ENCODE measurements around the gene NDUFV1.
"Not testable (repeated sequence)": the region's sequence is repeated elsewhere in the genome, so short reads cannot be mapped to it uniquely, and the experiment has no call there.

Gene NDUFV1

DNA sequence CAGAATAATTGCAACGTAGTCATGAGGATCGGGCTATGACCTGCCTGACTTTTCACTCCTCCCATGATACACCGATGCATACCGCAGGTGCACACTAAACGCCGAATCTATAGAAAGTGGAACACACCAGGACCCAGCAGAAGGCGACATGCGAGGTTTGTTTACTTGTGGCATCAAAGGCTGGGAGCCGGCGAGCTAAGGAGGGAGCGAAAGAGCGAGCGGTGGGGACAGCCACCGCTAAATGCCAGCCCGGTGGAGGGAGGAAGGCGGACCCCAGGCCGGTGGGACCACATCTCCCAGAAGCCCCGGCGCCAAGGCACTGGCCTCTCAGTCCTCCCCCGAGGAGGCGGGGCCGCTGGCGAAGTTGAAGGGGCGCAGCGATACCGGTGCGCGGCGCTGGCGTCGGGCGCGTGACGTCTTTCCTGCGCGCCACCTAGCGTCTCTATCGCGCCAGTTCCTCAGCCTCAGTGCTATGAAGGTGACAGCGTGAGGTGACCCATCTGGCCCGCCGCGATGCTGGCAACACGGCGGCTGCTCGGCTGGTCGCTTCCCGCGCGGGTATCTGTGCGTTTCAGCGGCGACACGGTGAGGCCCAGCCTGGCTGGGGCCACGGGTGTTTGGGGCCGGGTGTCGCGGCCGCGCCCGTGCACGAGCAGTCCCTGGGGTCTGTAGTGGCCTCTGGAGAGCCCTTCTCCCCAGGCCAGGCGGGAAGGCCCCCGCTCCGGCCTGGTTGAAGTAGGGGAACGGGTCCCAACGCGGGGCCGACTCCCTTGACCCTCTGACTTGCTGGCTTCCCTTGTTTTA lies at the start of gene NDUFV1:
NDUFV1 (plus strand) TSS at position 445 of the 804 bp plus-strand sequence; CDS start at position 514, 69 bp downstream.
- DNase-seq: peak; percentile 90

DNA sequence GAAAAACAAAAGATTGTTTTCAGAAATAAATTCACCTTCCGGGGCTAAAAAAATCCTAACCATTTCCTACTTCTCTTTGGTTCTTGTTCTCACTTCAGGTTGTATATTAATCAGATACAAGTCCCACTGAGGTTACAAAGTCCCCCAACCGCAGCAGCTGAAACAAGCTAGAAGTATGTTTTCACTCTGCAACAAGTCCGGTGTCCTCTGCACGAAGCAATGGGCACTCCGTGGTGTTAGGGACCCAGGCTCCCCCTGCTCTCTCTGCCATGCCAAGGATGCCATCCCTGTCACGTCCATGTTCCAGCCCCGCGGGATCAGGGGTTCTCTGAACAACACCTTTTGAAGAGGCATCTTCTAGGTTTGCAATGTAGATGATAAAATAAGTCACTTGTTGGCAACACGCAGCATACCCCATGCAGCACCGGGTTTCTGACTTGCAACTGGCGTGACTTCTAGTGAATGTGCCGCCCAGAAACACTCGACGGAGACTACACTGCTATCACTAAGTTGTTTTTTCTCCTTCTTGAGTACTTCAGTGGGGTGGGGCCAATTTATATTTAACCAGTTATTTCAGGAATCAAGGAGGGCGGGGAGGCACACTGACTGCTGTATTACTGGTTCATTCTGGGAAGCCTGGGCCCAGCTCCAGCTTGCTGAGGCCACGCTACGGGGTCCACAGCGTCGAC lies 48.5 kb upstream of the NDUFV1 start:
- no peak for DNase-seq

DNA sequence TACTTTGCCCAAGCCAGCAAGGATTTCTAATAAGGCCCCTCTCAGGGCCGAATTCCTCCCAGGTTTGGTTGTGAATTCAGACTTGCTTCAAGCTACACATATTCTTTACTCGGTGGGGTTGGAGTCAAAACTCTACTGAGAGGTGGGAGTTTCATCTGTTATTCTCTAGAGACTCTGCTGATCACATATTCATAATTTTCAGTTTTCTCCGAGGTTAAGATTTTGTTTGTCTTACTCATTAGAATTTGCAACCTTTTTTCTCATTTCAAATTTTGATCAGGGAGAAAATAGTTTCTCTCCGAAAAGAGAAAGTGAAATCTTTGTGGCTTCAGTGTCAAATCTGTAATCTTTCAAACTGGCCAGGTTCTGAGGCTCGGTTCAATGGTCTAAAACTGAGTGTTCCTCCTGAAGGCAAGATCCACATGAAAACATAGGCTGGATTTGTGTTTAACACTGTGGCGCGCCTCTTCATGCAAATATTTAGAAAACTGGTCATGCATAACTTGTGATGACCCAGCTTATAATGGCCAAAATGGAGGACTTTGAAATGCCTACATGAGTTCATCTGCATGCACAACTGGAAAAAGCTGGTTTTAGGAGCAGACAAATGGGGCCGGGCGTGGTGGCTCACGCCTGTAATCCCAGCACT lies 44.6 kb upstream of the NDUFV1 start:
- DNase-seq: no peak

DNA sequence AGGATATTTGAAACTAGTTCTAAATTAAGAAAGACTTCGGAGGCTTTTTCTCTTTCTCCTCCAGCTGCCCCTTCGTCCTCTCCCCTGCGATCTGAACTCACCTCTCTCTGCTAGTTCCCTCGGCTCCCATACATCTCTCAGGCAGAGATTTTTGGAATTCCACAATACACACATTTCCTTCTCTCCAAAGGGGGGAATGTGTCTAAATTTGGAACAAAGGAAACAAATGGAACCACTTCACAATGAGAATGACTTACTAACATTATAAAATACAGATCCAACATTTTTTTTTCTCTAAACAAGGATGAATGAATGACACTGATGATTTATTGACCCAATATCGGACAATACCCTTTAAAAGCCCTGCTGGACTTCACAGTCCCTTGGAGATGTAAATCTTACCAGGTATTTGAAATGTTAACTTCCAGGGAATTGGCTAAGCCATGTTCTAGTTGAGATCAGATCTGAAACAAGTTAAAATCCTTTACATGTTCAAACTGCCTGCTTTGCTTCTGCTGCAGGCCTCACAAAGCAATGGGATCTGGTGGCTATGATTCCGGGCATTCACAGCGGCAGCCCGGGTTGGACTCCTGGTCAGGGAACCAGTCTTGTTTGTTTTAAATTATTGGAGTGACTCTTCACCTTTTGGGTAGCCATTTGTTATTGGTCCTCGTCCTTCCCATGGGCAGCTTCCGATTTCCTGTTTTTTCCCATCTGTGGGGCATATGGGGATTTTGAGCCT lies 43.6 kb upstream of the NDUFV1 start:
- DNase-seq: no peak

DNA sequence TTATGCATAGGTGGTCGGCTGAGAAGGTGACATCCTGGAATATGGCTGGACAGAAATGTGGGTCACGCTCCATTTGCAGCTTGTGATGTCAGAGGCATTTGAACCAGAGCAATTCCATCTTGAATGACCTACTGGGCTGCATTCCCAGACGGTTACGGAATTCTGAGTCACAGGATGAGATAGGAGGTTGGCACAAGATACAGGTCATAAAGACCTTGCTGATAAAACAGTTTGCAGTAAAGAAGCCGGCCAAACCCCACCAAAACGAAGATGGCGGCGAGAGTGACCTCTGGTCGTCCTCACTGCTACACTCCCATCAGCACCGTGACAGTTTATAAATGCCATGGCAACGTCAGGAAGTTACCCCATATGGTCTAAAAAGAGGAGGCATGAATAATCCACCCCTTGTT lies 43.0 kb upstream of the NDUFV1 start:
- DNase-seq: not testable (repeated sequence)

DNA sequence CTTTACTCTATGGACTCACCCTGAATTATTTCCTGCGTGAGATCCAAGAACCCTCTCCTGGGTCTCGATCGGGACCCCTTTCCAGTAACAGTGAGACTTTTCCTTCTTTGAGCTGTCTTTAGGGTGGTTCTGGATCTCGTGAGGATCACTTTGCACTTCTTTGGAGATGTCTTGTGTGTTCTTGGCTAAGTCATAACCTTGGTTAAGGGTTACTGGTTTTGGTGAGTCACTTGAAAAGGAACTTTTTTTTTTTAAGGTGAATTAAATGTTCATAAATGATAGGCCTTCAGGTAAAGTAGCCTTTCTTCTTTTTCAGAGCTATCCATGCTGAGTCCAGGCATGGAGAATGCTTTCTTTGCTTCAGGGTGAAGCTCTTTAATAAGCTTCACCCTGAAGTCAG lies 42.5 kb upstream of the NDUFV1 start:
- no peak for DNase-seq

DNA sequence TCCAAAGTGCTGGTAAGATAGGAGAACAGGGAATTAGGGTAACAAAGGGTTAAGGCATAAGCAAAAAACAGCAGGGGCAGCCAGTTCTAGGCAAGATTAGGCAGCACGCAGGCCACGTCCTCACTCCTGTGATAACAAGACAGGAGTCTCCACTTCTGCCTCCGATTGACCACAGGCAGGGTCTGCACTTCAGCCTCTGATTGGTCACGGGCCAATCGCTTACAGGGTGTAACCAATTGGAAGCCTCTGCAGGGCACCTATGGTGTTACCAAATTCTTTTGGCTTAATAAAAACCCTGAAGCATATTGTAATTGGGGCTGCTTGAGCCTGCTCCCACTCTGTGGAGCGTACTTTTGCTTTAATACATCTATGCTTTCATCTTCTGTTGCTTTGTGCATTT lies 35.3 kb upstream of the NDUFV1 start:
- no peak for DNase-seq

DNA sequence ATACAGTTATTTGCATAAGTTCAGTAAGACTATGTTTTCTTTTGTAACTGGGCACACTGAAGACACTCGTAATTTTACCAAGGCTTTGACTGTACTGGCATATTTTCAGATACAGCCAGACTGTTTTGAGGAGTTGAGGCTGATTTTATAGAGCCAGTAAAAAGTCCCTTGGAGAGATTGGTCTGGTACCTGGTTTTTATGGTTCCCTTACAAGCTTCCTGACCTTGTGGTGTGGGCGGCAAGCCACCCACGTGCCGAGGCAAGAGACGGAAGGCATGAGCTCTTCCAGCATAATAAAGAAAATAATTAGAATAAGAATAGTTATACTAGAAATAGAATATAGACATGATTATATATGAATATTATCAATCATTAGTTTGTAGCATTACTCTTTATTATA lies 34.4 kb upstream of the NDUFV1 start:
- no peak for DNase-seq

DNA sequence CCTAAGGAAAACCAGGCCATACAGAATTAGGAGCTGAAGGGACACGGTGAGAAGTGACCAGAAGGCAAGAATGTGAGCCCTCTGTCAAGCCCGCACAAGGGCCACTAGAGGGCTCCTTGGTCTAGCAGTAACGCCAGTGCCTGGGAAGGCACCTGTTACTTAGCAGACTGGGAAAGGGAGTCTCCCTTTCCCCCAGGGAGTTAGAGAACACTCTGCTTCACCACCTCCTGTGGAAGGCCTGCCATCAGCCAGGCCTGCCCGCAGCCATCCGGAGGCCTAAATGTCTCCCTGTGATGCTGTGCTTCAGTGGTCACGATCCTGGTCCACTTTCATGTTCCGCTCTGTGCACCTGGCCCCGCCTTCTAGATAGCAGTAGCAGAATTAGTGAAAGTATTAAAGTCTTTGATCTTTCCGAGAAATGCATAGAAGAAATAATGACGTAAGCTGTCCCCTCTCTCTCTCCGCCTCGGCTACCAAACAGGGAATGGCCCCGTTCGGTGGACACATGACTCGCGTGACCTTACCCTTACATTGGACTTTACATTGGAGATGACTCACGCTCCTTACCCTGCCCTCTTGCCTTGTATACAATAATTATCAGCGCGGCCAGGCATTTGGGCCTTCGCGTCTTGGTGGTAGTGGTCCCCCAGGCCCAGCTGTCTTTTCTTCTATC lies 33.9 kb upstream of the NDUFV1 start:
- peak; percentile 63 for DNase-seq

DNA sequence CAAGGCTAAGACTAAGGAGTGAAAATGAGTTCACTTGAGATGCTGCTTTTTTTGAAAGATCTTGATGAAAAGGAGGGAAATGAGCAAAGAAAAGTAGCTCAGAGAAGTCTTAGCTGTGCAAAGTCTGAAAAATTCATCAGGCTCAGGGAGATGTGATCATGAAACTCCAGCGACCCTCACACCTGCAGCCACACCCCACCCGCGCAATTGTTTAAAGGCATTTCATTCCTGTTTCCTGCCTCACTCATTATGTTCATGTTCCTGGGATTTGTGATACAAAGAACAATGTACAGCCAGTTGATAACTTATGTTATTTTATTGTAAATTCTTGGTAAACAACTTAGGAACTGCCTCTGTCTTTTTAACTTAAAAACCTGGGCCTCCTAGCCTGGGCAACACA lies 31.8 kb upstream of the NDUFV1 start:
- no peak for DNase-seq

DNA sequence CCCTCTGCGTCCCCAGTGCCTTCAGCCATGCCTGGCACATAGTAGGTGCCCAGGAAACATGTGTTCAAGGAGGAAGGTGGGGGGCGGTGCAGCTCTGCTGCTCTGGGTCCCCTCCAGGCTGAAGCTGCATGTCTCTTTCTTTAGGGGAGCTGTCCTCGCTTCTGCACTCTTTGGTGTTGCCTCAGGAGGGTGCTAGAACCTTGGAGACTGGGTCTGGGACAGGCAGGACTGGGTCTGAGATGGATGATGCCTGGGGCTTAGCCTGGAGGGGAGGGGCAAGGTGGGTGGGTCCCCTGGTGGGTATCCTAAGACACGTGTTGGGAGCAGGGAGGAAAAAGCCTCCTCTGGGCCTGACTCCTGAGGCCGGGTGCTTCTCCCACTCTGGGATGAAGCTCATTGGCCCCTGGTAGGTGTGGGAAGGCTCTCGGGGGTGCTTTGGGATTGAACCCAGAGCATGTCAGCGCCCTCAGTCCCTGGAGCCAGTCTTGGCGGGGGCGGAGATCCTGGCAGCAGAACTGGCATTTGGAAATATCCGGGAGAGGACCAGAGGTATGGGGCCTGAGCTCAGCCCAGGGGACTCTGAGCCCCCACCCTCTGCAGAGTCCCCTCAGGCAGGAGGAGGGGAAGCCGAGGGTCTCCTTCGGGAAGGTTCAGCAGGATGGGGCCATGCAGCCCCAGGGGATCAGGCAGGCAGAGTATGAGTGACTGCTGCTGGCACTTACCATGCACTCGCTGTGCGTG lies 29.8 kb upstream of the NDUFV1 start:
- no peak for DNase-seq

DNA sequence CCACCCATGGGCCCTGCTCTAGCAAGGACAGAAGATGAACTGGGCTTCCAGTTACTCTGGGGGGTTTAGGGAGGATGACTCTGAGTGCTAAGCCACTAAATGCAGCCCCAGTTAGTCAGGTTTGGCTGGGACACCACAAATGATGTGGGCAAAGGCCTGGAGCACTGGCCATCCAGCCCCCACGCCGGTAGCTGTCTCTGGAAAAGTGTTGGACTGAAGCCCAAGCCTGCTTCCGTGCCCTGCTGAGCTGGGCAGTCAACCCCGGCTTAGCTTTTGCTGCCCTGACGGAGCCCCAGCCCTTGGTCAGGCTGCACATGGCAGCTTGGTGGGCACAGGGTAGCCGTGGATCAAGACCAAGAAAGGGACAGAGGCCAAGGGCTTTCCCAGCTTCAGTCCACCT lies 28.8 kb upstream of the NDUFV1 start:
- DNase-seq: no peak

DNA sequence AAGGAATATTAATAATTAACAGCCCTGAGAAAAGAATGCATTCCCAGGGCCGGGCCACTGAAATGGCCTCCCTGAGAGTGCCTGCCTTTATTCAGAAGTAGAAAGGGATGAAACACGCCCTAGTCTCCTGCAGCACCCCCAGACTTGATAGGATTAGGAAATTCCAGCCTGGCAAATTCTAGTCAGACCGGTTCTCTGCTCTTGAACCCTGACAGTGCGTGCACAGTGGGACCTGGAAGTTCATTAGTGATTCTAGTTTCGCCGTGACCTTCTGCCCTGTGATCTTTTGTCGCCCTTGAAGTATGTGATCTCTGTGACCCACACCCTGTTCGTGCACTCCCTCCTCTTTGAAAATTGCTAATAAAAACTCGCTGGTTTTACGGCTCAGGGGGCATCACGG lies 25.3 kb upstream of the NDUFV1 start:
- DNase-seq: no peak

DNA sequence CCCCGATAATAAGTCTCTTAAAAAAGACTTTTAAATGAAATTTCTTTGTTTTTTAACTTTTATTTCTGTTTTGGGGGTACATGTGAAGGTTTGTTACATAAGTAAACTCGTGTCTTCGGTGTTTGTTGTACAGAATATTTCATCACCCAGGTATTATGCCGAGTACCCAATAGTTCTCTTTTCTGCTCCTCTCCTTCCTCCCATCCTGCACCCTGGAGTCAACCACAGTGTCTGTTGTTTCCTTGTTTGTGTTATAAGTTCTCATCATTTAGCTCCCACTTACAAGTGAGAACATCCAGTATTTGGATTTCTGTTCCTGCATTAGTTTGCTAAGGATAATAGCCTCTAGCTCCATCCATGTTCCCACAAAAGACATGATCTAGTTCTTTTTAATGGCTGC lies 24.7 kb upstream of the NDUFV1 start:
- no peak for DNase-seq

DNA sequence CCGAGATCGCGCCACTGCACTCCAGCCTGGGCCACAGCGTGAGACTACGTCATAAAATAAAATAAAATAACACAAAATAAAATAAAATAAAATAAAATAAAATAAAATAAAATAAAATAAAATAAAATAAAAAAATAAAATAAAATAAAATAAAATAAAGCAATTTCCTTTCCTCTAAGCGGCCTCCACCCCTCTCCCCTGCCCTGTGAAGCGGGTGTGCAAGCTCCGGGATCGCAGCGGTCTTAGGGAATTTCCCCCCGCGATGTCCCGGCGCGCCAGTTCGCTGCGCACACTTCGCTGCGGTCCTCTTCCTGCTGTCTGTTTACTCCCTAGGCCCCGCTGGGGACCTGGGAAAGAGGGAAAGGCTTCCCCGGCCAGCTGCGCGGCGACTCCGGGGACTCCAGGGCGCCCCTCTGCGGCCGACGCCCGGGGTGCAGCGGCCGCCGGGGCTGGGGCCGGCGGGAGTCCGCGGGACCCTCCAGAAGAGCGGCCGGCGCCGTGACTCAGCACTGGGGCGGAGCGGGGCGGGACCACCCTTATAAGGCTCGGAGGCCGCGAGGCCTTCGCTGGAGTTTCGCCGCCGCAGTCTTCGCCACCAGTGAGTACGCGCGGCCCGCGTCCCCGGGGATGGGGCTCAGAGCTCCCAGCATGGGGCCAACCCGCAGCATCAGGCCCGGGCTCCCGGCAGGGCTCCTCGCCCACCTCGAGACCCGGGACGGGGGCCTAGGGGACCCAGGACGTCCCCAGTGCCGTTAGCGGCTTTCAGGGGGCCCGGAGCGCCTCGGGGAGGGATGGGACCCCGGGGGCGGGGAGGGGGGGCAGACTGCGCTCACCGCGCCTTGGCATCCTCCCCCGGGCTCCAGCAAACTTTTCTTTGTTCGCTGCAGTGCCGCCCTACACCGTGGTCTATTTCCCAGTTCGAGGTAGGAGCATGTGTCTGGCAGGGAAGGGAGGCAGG lies 23.2 kb upstream of the NDUFV1 start, which contains the start of gene GSTP1:
GSTP1 (plus strand) TSS at position 566 of the 958 bp plus-strand sequence; CDS start at position 598, 32 bp downstream.
- peak; percentile 79 for DNase-seq

DNA sequence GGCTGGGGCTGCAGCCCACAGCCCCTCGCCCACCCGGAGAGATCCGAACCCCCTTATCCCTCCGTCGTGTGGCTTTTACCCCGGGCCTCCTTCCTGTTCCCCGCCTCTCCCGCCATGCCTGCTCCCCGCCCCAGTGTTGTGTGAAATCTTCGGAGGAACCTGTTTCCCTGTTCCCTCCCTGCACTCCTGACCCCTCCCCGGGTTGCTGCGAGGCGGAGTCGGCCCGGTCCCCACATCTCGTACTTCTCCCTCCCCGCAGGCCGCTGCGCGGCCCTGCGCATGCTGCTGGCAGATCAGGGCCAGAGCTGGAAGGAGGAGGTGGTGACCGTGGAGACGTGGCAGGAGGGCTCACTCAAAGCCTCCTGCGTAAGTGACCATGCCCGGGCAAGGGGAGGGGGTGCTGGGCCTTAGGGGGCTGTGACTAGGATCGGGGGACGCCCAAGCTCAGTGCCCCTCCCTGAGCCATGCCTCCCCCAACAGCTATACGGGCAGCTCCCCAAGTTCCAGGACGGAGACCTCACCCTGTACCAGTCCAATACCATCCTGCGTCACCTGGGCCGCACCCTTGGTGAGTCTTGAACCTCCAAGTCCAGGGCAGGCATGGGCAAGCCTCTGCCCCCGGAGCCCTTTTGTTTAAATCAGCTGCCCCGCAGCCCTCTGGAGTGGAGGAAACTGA lies 22.4 kb upstream of the NDUFV1 start:
- peak; percentile 49 for DNase-seq

DNA sequence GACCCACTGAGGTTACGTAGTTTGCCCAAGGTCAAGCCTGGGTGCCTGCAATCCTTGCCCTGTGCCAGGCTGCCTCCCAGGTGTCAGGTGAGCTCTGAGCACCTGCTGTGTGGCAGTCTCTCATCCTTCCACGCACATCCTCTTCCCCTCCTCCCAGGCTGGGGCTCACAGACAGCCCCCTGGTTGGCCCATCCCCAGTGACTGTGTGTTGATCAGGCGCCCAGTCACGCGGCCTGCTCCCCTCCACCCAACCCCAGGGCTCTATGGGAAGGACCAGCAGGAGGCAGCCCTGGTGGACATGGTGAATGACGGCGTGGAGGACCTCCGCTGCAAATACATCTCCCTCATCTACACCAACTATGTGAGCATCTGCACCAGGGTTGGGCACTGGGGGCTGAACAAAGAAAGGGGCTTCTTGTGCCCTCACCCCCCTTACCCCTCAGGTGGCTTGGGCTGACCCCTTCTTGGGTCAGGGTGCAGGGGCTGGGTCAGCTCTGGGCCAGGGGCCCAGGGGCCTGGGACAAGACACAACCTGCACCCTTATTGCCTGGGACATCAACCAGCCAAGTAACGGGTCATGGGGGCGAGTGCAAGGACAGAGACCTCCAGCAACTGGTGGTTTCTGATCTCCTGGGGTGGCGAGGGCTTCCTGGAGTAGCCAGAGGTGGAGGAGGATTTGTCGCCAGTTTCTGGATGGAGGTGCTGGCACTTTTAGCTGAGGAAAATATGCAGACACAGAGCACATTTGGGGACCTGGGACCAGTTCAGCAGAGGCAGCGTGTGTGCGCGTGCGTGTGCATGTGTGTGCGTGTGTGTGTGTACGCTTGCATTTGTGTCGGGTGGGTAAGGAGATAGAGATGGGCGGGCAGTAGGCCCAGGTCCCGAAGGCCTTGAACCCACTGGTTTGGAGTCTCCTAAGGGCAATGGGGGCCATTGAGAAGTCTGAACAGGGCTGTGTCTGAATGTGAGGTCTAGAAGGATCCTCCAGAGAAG lies 21.6 kb upstream of the NDUFV1 start:
- DNase-seq: no peak

DNA sequence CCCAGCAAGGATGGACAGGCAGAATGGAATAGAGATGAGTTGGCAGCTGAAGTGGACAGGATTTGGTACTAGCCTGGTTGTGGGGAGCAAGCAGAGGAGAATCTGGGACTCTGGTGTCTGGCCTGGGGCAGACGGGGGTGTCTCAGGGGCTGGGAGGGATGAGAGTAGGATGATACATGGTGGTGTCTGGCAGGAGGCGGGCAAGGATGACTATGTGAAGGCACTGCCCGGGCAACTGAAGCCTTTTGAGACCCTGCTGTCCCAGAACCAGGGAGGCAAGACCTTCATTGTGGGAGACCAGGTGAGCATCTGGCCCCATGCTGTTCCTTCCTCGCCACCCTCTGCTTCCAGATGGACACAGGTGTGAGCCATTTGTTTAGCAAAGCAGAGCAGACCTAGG lies 20.8 kb upstream of the NDUFV1 start:
- no peak for DNase-seq
